GM10266 (cell line): ENCODE measurements around the gene MT1F.

Source experiments
- DNase-seq: peaks from one replicate; pipeline ENCODE4 v3.0.0; 2012; ENCODE audit errors: extremely low spot score
- TF ChIP-seq, protein P1 (sequence below): IDR thresholded peaks from 2 replicates; pipeline ENCODE4 v1.5.1; 2012; ENCODE audit warnings: mild to moderate bottlenecking, low read depth; ENCODE audit not compliant: control insufficient read depth, insufficient read depth; ENCODE audit errors: missing control alignments

MT1F gene

DNA sequence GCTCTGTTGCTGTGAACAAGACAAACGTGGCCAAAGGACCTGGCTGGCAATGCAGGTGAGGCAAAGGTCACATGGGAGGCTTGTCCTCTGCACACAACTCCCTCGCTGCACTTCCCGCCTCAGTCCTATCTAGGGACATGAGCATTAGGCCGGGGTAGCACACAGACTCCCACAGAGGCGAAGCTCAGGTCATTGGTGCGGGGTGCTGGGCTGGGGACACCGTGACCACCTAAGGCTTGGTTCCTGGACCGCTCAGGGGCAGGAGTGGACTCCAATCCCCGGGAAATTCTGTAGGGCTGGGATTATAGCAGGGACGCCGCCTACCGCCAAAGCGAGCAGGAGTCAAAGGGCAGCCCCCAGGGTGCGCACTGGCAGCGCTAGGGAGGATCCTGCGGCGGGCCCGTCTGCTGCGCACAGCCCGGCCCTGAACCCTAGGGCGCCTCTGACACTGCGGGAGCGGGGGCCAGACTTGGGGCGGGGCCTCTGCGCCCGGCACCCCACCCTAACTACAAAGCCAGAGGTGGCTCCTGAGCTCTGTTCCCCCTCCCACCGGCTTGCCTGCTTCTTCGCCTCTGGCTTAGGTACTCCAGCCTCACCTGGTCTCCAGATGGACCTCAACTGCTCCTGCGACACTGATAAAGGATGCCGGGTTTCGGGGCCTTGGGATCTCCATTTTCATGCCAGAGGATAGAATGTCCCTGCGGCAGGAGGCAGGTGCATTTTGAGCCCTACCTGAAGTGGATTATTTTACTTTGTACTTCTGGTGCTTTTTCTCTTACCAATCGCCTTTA, 9.9 kb upstream of the MT1F start:
- DNase-seq, result no peak
- TF ChIP-seq, protein P1, sequence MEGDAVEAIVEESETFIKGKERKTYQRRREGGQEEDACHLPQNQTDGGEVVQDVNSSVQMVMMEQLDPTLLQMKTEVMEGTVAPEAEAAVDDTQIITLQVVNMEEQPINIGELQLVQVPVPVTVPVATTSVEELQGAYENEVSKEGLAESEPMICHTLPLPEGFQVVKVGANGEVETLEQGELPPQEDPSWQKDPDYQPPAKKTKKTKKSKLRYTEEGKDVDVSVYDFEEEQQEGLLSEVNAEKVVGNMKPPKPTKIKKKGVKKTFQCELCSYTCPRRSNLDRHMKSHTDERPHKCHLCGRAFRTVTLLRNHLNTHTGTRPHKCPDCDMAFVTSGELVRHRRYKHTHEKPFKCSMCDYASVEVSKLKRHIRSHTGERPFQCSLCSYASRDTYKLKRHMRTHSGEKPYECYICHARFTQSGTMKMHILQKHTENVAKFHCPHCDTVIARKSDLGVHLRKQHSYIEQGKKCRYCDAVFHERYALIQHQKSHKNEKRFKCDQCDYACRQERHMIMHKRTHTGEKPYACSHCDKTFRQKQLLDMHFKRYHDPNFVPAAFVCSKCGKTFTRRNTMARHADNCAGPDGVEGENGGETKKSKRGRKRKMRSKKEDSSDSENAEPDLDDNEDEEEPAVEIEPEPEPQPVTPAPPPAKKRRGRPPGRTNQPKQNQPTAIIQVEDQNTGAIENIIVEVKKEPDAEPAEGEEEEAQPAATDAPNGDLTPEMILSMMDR, result no peak

DNA sequence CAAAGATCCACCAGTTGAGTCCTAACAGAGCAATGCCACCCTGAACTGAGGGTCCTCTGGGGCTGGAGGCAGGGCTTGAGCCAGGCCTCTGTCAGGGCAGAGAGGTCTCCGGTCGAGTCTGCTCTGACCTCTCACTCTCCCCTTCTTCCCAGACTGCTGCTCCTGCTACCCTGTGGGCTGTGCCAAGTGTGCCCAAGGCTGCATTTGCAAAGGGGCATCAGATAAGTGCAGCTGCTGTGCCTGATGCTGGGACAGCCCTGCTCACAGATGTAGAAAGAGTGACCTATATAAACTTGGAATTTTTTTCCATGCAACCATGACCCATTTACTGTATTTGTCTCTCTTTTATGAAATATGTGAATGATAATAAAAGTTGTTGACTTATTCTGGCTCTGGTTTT, 8.5 kb upstream of the MT1F start:
- DNase-seq, result no peak
- TF ChIP-seq, protein P1, result no peak

DNA sequence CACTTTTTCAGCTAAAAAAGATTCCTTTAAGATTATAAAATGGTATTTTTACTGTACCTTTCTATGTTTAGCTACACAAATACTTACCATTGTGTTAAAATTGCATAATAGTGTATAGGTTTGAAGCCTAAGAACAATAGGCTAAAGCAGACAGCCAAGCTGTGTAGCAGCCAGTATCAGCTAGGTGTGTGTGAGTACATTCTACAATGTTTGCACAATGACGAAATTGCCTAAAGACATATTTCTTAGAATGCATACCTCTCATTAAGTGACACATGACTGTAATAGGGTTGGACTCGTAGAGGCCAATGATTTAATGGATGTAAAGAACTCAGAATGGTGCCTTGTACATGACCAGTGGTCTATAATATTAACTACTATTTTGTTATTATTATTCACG, 7.9 kb upstream of the MT1F start:
- DNase-seq, result no peak
- TF ChIP-seq, protein P1, result no peak

DNA sequence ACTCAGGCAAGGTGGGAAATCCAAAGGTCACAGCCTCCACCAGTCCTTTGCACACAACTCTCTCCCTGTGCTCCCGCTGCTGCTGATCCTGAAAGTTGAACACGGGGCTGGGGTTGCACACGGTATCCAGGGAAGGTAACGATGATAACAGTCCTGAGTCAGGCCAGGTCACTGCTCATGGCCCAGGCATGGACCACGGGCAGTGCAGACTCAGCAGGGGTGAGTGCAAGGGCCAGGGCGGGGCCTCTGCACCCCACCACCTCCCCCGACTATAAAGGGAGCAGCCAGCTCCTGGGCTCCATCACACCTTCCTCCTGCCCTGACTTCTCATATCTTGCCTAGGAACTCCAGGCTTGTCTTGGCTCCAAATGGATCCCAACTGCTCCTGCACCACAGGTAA, 6.2 kb upstream of the MT1F start, which contains the start of gene MT1B:
MT1B (plus strand) TSS at position 301 of the 400 bp plus-strand sequence; CDS start at position 369, 68 bp downstream.
- TF ChIP-seq, protein P1, result no peak
- DNase-seq, result no peak

DNA sequence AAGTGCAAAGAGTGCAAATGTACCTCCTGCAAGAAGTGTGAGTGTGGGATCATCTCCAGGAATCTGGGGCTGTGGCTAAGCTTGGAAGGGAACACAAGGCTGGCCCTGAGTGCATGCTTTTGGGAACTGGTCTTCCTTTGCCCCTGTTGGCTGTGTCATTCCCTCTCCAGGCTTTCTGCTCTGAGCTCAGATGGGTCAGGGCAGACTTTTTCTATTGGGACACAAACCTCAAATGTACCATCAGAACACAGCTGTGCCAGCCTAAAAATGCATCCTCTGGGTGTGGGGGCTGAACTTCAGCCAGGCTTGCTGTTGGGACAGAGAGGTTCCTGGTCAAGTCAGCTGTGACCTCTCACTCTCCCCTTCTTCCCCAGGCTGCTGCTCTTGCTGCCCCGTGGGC, 5.2 kb upstream of the MT1F start:
- TF ChIP-seq, protein P1, result no peak
- no peak for DNase-seq

DNA sequence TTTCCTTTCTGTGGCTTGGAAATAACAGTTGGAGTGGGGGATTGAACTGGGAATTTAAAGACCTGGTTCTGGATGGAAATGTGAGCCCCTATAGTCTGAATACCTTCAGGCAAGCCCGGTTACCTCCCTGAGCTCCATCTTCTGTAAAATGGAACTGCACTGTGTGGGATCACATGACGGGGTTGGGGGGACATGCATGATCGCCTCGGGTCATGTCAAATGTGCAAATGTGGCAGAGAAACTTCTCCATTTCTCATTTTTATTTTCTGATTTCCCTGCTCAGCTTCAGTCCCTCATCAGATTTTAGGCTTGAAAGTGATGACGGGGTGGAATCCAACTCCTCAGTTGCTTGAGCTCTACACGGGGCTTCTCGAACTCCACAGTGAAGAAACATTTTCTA, 4.5 kb upstream of the MT1F start:
- DNase-seq, result no peak
- TF ChIP-seq, protein P1, result no peak

DNA sequence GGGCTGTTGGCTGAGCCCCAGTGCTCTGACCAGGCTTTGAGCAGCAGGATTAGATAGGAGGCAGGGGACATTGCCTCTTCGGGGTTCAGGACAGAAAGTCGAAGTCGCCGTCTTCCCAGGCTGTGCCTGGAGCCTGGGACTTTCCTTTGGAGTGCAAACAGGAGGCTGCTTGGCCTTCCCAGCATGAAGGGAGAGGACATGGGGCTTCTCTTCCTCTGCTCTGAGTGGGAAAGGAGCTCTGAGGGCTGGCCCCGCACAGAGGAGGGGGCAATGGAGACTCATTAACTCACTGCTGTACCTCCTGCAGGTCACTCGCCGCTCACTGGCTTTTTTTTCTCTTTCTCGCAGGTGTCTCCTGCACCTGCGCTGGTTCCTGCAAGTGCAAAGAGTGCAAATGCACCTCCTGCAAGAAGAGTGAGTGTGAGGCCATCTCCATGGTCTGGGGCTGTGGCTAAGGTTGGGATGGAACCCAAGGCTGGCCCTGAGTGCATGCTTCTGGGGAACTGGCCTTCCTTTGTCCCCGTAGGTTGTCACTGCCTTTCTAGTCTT, 642 bp downstream of the MT1F start:
- DNase-seq, result no peak
- TF ChIP-seq, protein P1, result no peak
